NCI-H524 treated with DMSO at 0.1 percent for 48 hours (cell line): ENCODE data around the gene APOBR.
"Not testable (repeated sequence)": the region's sequence is repeated elsewhere in the genome, so short reads cannot be mapped to it uniquely, and the experiment has no call there.

Source experiments
- DNase-seq: peaks from one replicate; lab custom pipeline; 2025; lab: John Stamatoyannopoulos, UW

APOBR gene

GRCh38 chr16:28527100-28527785 is 32.8 kb downstream of the APOBR start:
- not testable (repeated sequence) for DNase-seq

- DNase-seq: no peak
Observed at GRCh38 chr16:28527985-28528384, 33.5 kb downstream of the APOBR start.

GRCh38 chr16:28528463-28528867 is 34.0 kb downstream of the APOBR start:
- no peak for DNase-seq

GRCh38 chr16:28529124-28529523 is 34.7 kb downstream of the APOBR start:
- DNase-seq: no peak

GRCh38 chr16:28531777-28532744 is 37.6 kb downstream of the APOBR start:
- no peak for DNase-seq

GRCh38 chr16:28532940-28533647 is 38.7 kb downstream of the APOBR start:
- no peak for DNase-seq

- no peak for DNase-seq
Observed at GRCh38 chr16:28534542-28535373, 40.3 kb downstream of the APOBR start.

- no peak for DNase-seq
Observed at GRCh38 chr16:28537076-28537475, 42.6 kb downstream of the APOBR start.

GRCh38 chr16:28537964-28538732 is 43.7 kb downstream of the APOBR start:
- no peak for DNase-seq

- no peak for DNase-seq
Observed at GRCh38 chr16:28538733-28539596, 44.5 kb downstream of the APOBR start, which contains the start of gene NUPR1. Gene NUPR1, minus strand, starts transcription at chr16:28538974. Its CDS starts 67 bp downstream, at chr16:28538907.

GRCh38 chr16:28540346-28540745 is 45.9 kb downstream of the APOBR start:
- no peak for DNase-seq

GRCh38 chr16:28542646-28543045 is 48.2 kb downstream of the APOBR start:
- no peak for DNase-seq

GRCh38 chr16:28543072-28543471 is 48.6 kb downstream of the APOBR start:
- no peak for DNase-seq

GRCh38 chr16:28544998-28545397 is 50.6 kb downstream of the APOBR start:
- no peak for DNase-seq

GRCh38 chr16:28545964-28546363 is 51.5 kb downstream of the APOBR start:
- not testable (repeated sequence) for DNase-seq

- no peak for DNase-seq
Observed at GRCh38 chr16:28546626-28547025, 52.2 kb downstream of the APOBR start.

GRCh38 chr16:28548306-28548802 is 53.9 kb downstream of the APOBR start:
- DNase-seq: no peak
